NCI-H1436 treated with DMSO at 0.1 percent for 48 hours (cell line): ENCODE data around the gene ATP11B.
"Not testable (repeated sequence)": the region's sequence is repeated elsewhere in the genome, so short reads cannot be mapped to it uniquely, and the experiment has no call there.

Experiments
- DNase-seq: peaks from one replicate; lab custom pipeline; 2025; lab: John Stamatoyannopoulos, UW

Gene ATP11B

DNA sequence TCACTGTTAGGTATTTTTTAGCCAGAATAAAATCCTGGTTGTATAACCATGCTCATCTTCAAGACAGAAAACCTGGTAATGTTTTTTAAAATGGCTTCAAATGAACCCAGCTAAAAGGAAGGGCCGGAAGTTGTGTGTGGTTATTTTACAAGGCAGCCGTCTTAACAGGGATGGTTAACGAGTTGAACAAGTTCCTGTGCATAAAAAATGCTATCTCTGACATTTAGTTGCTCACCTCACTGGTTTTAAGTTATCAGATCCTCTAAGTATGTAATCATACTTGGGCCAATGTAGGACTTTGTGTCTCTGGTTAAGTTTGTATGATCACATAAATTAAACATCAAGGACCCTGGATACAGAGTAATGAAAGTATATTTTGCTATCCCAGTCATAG, 2.1 kb downstream of the ATP11B start:
- no peak for DNase-seq

DNA sequence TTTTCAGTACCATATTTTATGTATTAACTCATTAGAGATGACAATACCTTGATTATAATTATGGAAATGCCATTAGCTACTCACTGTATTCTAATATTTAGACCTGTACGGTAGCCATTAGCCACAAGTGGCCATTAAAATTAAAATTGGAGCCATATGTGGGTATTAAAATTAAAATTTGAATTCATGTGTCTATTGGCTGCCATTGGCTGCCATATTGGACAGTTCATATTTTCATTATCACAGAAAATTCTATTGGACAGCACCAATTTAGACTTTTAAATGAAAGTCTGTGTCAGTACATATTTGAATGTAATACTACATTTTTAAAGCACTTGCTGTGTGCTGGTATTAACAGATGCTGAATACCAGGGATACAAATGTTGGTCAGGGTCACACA, 3.0 kb downstream of the ATP11B start:
- DNase-seq: no peak

DNA sequence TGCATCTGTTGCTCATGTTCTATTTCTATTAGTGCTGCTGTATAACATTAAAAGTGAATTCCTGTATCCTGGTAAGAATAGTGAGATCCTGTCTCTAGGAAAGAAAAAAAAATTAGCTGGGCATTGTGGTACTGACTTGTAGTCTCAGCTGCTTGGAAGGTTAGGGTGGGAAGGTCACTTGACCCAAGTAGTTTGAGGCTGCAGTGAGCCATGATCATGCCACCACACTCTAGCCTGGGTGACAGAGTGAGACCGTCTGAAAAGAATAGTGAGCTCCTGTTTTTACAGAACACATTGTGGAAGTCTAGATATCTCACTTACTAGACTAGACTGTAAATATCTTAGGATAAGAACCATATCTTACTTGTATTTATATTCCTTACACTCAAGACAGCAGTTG, 4.6 kb downstream of the ATP11B start:
- no peak for DNase-seq

DNA sequence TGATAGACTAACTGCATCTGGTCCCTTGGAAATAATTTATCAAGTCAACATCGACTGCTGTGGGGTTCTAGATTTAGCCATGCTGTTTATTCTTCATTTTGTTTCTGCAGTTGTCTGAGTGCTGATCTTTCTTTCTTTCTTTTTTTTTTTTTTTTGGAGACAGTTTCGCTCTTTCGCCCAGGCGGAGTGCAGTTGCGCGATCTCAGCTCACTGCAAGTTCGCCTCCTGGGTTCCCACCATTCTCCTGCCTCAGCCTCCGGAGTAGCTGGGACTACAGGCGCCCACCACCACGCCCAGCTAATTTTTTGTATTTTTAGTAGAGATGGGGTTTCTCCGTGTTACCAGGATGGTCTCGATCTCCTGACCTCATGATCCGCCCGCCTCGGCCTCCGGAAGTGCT, 5.8 kb downstream of the ATP11B start:
- not testable (repeated sequence) for DNase-seq

DNA sequence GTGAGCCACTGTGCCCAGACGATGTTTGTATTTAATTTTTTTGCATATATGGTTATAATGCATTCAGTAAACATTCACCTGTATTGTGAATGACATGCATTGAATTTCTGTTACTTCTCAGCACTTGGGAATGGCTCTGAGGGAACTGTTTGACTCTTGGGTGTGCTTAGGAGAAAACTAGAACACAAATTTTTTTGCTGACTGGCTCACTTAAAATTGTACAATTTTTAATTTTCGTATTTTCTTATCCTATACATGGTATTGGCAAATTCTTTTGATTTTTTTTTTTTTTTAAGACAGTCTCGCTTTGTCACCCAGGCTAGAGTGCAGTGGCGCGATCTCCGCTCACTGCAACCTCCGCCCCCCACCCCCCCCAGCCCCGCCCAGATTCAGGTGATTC, 7.2 kb downstream of the ATP11B start:
- DNase-seq: no peak

DNA sequence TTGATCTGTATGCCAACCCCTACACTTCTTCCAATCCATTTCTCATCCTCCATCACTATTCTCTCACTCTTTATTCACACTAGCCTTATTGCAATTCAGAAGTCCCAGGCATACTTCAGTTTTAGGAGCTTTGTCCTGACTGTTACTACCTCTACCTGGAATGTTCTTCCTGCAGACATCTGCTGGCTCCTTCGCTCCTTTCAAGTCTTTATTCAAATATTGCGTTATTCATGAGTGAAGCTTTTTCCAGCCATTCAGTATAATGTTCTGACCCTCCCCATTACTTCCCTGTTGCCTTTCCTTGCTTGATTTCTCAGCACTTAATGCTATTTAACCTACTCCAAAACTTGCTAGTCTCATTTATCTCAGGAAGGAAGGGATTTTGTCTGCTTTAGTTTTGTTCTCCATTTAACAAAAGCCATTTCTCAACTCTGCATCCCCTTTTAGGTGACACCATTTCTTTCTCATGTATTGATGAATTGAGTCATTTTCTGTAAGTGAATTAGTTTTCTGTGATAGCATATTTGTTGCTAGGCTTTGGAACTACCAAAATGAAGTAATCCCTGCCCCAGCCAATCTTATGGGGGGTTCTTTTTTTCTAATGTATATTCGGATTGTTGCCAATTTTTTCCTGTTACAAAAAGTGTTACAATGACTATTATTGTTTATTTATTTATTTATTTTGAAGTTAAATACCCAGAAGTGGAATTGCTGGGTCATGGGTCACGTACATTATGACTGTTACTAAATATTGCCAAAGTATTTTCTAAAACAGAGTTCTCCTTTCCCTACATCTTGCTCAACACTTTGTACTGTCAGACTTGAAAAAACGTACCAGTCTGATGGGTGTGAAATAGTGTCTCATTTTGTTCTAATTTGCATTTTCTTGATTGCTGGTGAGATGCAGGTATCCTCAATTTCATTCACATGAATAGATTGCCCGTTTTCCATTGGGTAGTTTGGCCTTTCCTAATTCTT, 9.4 kb downstream of the ATP11B start:
- DNase-seq: no peak

DNA sequence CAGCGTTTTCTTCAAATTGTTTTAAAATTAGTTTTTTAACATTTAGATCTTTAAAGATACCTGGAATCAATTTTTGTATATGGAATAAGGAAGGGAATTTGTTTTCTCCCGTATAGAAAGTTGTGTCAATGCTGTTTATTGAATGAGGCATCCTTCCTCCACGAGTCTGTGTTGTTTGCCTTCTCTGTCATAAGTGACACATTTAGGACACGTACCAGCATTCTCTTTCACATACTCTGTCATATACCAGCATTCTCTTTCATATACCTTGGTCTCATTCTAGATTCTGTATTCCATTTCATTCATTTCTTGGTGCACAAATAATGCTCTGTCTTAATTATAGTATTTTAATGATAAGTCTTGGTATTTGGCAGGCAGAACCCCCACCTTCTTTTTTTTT, 10.3 kb downstream of the ATP11B start:
- no peak for DNase-seq

DNA sequence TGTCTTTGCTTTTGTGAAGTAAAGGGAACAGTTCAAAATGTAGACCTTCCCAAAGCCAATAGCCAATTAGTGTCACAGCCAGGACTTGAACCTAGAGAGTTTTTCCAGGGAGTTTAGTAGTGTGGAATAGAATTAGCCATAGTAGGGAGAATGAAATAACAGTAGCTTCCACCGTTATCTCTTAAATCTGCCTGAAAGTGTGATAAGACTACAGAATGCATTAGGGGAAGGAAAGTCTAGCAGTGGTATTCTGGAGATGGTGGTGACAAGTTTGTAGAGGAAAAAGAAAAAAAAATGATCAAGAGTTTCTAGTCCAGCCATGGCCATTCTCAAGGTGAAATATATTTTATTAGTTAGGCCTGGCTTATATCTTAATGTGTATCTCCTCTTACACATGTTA, 13.8 kb downstream of the ATP11B start:
- DNase-seq: no peak

DNA sequence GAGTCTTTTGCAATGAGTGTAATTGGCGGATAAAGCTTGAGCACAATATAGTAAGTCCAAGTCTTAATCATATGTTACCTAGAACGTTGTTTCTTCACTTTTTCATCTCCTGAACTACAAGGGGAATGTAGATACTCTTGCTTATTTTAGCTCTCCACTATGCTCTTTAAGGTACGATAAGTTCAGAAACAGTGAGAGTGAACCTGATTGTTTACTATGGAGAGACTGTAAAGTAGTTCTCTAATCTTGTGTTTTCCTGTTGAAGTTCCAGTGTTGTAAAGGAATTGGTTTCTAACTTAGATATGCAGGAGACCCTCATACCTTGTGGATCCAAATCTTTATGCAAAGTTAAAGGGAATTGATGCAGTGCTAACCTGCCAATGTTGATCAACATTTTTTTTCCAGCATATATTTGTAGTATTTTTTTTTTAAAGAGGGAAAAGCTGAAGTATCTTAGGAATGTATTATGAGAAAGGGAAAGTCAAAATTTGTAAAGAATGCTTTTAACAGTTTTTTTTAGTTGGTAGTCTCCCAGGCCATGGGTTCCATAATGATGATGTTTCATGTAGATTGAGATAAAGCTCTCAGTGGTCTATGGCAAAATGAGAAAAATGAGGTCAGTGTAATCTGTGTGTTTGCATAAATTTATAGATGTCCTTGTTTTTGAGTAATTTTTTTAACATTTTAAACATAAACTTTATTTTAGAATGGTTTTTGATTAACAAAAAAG, 14.9 kb downstream of the ATP11B start:
- DNase-seq: no peak

DNA sequence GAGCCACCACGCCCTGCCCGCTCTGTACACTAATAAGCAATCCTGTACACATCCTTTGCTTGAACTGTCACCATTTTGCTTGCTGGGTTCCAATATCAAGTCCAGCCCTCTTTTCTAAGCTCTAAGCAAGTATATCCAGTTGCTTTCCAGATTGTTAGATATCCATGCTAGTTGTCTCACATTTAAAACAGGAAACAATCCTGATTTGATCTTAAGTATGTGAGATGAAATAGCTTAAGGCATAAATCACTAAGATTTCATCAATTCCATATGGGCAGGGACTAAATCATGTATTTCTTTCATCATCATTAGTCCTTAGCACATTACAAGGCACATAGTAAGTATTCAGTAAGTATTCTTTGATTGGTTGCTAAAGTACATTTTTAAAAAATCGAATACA, 16.2 kb downstream of the ATP11B start:
- DNase-seq: no peak

DNA sequence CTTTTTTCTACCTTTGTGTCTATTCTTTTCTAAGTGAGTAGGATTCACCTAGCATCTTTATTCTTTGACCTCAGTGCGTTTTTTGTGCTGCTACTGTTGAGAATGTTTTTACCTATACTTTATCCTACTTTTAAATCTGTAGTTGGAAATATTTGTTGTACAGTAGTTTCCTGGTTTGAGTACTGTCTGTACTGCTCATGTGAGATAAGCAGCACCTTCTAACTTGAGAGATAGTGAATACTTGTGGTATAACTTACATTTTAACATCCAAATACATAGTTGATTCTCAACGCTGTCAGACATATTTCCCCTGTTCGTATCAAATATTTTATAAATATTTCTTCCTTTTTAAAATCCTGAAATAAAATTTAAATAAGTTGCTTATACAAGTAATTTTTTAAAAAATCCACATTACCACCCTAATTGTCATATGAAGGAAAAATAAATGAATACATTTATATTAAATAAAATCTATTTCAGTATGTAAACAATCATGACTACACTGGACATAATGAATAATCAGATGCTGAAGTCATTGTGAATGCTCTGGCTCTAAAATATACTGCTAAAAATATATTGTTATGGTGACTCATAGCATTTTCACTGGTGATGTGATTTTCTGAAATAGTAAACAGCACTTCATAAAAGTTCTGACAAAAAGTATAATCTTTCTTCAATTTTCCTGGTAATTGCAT, 17.4 kb downstream of the ATP11B start:
- DNase-seq: no peak

DNA sequence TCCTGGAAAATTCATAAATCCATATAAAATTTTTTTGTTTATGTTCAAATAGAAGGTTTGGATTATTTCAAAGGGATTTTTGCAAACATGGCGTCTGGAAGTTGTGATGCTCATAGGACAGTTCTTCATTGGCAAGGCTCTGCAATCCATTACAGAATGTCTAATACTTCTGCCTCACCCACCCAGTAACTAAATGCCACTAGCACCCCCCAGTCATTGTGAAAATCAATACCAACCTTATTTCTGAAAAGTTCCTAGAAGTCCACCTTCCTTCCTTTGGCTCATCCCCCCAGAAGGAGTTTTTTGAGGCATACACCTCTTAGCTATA, 17.9 kb downstream of the ATP11B start:
- DNase-seq: no peak

DNA sequence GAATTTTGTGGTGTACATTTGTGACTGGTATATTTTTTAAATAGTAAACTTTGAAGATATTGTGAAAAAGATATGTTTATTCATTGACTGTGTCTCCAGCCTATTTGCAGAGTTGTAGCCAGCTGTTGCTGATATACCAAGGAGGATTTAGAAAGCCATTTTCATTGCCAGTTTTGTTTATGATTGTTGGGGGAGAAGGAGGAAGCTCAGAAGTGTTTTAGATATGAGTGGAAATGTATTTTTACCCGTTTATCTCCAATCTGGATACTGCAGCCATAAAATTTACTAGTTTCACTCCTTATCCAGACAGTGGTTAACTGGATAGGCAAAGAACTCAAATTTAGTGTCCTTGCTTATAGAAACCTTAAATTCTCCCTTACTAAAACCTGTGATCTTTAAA, 18.8 kb downstream of the ATP11B start:
- DNase-seq: no peak

DNA sequence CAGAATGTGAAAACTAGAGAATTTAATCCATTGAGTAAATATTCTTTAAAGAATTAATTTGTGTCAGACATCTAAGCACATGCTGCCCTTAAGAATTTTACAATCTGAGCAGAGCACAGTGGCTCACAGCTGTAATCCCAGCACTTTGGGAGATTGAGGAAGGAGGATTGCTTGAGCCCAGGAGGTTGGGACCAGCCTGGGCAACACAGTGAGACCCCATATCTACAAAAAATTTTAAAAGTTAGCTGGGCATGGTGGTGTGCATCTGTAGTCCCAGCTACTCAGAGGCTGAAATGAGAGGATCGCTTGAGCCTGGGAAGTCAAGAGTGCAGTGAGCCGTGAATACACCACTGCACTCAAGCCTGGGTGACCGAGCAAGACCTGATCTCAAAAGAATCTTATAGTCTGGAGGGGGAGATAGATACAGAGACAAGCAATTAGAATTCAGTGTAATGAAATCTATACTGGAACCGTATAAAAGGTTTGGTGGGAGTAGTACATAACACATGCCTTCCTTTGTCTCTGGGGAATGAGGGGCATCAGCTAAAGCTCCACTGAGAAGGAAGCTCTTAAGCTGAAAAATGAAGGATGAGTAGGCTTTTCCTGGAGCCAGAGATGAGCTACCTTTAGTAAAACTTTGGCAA, 21.2 kb downstream of the ATP11B start:
- DNase-seq: no peak

DNA sequence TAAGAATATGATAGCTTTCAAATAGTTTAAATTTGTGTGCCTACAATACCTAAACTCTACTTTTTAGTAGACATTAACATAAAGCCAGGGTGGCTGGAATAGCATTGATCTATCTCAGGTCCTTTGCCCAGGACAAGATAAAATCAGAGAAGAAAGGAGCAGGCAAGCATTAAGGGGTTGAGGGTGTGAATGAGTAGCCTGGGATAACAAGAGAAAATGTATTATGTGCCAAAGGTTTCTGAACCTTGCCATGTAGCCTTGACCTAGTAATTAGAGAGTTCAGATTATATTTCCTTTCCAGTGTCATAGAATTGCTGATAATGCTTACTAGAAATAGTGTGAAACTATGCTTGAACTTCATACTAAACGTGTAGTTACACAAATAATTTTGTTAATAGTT, 22.9 kb downstream of the ATP11B start:
- DNase-seq: no peak

DNA sequence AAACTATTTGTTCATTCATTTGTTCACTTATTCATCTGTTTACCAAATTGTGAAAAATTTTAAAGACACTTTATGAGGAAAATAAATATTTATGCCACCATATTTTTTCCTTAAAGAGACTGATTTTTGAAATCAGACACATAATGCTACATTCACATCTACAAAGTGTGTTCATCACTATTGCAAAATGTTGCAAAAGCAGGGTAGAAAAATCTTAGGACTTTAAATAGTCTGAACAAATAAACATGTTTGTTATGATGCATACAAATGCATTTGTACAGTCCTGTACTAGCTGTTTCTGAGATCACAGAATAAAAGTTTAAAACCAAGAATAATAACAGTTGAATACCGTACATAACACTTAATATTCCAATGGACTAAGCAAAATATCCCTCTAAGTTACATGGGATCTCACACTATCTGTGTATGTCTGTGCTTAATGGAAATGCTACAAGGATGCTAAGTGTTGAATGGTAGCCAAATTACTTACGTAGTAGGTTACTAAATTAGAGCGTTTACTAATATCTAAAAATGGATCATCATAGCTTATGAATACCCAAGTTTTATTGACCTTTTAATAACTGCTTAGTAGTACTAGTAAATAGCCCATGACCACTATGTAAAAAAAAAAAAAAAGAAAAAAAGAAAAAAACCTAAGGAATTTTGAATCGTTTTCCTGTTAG, 25.1 kb downstream of the ATP11B start:
- no peak for DNase-seq

DNA sequence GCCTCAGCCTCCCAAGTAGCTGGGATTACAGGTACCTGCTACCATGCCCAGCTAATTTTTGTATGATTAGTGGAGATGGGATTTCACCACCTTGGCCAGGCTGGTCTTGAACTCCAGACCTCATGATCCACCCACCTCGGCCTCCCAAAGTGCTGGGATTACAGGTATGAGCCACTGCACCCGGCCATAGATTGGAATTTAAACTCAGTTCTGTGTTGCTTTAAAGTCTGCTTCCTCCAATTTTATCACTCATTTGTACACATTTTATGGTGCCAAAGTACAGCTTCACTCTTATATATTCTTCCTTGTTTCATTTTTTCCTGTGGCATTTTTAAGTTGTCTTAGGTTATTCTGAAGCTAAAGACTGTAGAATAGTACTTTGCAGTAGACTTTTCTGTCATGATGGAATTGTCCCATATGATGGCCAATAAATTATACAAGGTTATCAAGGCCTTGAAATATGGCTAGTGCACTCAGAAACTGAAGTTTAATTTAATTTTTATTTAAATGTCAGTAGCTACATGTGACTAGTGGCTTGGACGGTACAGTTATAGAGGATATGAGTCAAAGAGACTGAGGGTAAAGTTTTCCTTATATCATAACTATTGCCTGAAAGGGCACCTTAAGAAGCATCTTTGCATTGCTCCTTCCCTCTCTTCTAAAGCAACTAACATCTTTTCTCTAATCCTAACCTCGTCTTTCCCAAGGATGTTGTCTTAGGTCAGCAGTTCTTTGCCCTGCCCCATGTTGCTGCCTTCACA, 28.1 kb downstream of the ATP11B start:
- DNase-seq: no peak

DNA sequence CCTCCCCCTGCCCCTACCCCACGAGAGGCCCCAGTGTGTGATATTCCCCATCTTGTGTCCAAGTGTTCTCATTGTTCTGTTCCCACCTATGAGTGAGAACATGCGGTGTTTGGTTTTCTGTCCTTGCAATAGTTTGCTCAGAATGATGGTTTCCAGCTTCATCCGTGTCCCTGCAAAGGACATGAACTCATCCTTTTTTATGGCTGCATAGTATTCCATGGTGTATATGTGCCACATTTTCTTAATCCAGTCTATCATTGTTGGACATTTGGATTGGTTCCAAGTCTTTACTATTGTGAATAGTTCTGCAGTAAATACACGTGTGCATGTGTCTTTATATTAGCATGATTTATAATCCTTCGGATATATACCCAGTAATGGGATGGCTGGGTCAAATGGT, 29.0 kb downstream of the ATP11B start:
- not testable (repeated sequence) for DNase-seq

DNA sequence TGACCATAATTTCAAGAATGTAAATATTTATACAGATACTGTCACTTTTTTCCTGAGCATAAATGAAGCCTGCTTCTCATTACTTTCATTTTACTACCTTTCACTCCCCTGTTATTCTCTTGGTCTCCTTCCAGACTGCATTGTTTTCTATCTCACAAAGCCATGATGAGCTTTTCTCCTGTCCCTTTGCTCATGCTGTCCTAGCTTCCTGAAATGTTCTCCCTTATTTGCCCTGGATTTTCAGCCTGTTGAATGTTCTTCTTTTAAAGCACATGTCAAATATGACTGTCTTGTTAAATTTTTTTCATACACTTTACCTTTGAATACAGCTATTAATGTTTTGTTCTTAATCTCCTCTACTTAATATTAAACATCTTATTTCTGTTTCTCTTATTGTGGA, 31.7 kb downstream of the ATP11B start:
- no peak for DNase-seq

DNA sequence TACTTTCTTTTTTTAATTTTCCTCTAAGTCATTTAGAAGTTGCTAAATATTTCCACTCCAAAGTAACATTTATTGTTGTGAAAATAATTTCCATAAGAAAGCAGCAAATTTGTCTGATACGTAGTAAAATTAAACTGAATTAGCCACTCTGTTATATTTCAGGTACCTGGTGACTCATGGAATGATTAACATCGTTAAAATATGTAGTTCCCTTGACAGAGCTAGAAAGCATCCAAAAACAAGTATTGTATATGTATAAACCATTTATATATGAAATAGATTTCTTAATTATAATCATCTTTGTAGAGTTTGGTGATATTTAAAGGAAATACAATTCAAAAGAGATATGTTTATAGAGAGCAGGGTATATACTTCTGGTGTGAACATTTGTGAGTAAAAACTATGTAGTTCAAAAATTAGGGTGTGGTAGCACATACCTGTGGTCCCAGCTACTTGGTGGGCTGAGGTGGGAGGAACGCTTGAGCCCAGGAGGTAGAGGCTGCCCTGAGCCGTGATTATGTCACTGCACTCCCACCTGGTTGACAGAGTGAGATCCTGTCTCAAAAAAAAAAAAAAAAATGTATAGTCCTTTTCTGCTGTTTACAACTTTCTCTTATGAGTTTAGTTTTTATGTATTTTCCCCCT, 36.6 kb downstream of the ATP11B start:
- DNase-seq: no peak
